CD4-positive, CD25-positive, alpha-beta regulatory T cell (primary cell): ENCODE results near the gene GALNT2. TPM values are rescaled to one million over a fixed set of nuclear protein-coding genes. Genes with fewer than 3 reads are reported as not detected.

Experiments
- ATAC-seq, 2 donors: fragments of 150-1000 bp; cut with Tn5 transposase; one replicate each; pipeline ENCODE4 v1.10.0; 2021; ENCODE audit warnings: low read depth in 2 of 2, moderate number of reproducible peaks in 2 of 2, moderate library complexity in 1 of 2
- DNase-seq, 3 donors: peaks; one replicate each; pipeline versions ENCODE4 v3.0.0 to v3.0.0-alpha.2; 2012 to 2022; ENCODE audit warnings: mixed read lengths in 1 of 3
- H3K27ac ChIP-seq: one replicate; pipeline ENCODE4 v1.7.0; 2013; ENCODE audit warnings: mild to moderate bottlenecking, low read length; ENCODE audit not compliant: insufficient read depth, poor library complexity, severe bottlenecking
- H3K27me3 ChIP-seq: one replicate; pipeline ENCODE4 v1.7.0; 2013; ENCODE audit warnings: low read length; ENCODE audit not compliant: control insufficient read depth, insufficient read depth
- H3K36me3 ChIP-seq: one replicate; pipeline ENCODE4 v1.7.0; 2013; ENCODE audit warnings: mild to moderate bottlenecking, low read length, moderate library complexity; ENCODE audit not compliant: control insufficient read depth, insufficient read depth
- H3K4me1 ChIP-seq: 2 replicates; pipeline ENCODE4 v1.7.0; 2013; ENCODE audit warnings: mild to moderate bottlenecking, low read length; ENCODE audit not compliant: insufficient read depth, control insufficient read depth, poor library complexity, severe bottlenecking
- H3K4me3 ChIP-seq: one replicate; pipeline ENCODE4 v1.7.0; 2013; ENCODE audit warnings: low read depth, mild to moderate bottlenecking, low read length, moderate library complexity
- H3K9me3 ChIP-seq, 2 experiments: 1 replicate in 1 of 2; 2 replicates in 1 of 2; pipeline ENCODE4 v1.7.0; 2013; ENCODE audit warnings: low read length in 2 of 2, mild to moderate bottlenecking in 1 of 2, moderate library complexity in 1 of 2; ENCODE audit not compliant: control insufficient read depth in 2 of 2
- H3K27ac Mint-ChIP-seq, 3 donors: one replicate each; pipeline ENCODE4 v1.8.0; 2020 to 2022; ENCODE audit warnings: mild to moderate bottlenecking in 3 of 3, mixed read lengths in 3 of 3, moderate library complexity in 2 of 3
- H3K27me3 Mint-ChIP-seq: one replicate; pipeline ENCODE4 v1.8.0; 2022; ENCODE audit warnings: mild to moderate bottlenecking, mixed read lengths
- H3K36me3 Mint-ChIP-seq: one replicate; pipeline ENCODE4 v1.8.0; 2020; ENCODE audit warnings: mixed read lengths
- H3K4me1 Mint-ChIP-seq, 4 donors: one replicate each; pipeline ENCODE4 v1.8.0; 2020 to 2022; ENCODE audit warnings: mixed read lengths in 4 of 4, mild to moderate bottlenecking in 1 of 4
- H3K4me3 Mint-ChIP-seq, 4 donors: one replicate each; pipeline ENCODE4 v1.8.0; 2020 to 2022; ENCODE audit warnings: mild to moderate bottlenecking in 4 of 4, mixed read lengths in 4 of 4, moderate library complexity in 3 of 4
- H3K9me3 Mint-ChIP-seq, 7 donors: one replicate each; pipeline ENCODE4 v1.8.0; 2020 to 2022; ENCODE audit warnings: mixed read lengths in 7 of 7, mild to moderate bottlenecking in 3 of 7, moderate library complexity in 2 of 7
- polyA plus RNA-seq, 4 donors: library from polyadenylated mRNA; unstranded; fragments of 300-500 nt; fragmentation: Illumina TruSeq; gene quantifications; one replicate each; pipeline ENCODE4 v1.2.3, GENCODE V29; 2021
- total RNA-seq: library from RNA; stranded (reverse); gene quantifications from one replicate; pipeline ENCODE4 v1.2.3, GENCODE V29; 2022

Gene GALNT2
- total and polyA plus RNA-seq, 5 donors from 2014 or later, result 10.9 to 15.8 (median 13.1) TPM

- peaks cover 10% of the 10 kb centered on the region for H3K27me3 ChIP-seq
- H3K4me3 Mint-ChIP-seq, result no peak overlapping the region
- peaks cover 33% of the 10 kb centered on the region for H3K27me3 Mint-ChIP-seq
- no peak overlapping the region for H3K27ac ChIP-seq
- ATAC-seq, result no peak
- H3K4me1 Mint-ChIP-seq, result peaks cover 2 to 10% (median 6%) of the 10 kb centered on the region in 4 donors
- peaks cover 4% of the 10 kb centered on the region in 2 experiments for H3K9me3 ChIP-seq
- no peak overlapping the region for H3K27ac Mint-ChIP-seq
- H3K36me3 Mint-ChIP-seq, result no peaks in the 10 kb centered on the region
- peaks cover 6% of the 10 kb centered on the region for H3K4me1 ChIP-seq
- no peak for DNase-seq
- peaks cover 0 to 7% (median 0%) of the 10 kb centered on the region in 7 donors for H3K9me3 Mint-ChIP-seq
- no peak overlapping the region for H3K4me3 ChIP-seq
- no peaks in the 10 kb centered on the region for H3K36me3 ChIP-seq
Observed at GRCh38 chr1:230062521-230062920, 4.5 kb upstream of the GALNT2 start.

GRCh38 chr1:230064283-230064682, 2.8 kb upstream of the GALNT2 start:
- no peaks in the 10 kb centered on the region for H3K36me3 Mint-ChIP-seq

GRCh38 chr1:230065161-230065560, 1.9 kb upstream of the GALNT2 start:
- DNase-seq, result no peak
- Mint-ChIP-seq H3K27ac (peak overlapping the region in 1 of 3 donors; percentile 14), H3K27me3 (peaks cover 14% of the 10 kb centered on the region), H3K4me1 (peaks cover 4 to 31% (median 20%) of the 10 kb centered on the region in 4 donors), H3K4me3 (peak overlapping the region in 3 of 4 donors; percentile 23 to 94 (median 49)), H3K9me3 (peaks cover 0 to 7% (median 0%) of the 10 kb centered on the region in 7 donors), H3K36me3 (no peaks in the 10 kb centered on the region)
- Histone ChIP-seq H3K4me1 (peaks cover 25% of the 10 kb centered on the region), H3K27me3 (peaks cover 10% of the 10 kb centered on the region), H3K4me3 (no peak overlapping the region), H3K9me3 (peaks cover 4% of the 10 kb centered on the region in 2 experiments), H3K27ac (no peak overlapping the region), H3K36me3 (no peaks in the 10 kb centered on the region)
- no peak for ATAC-seq

More at GRCh38 chr1:230064283-230064682, 2.8 kb upstream of the GALNT2 start:
- Mint-ChIP-seq H3K4me3 (no peak overlapping the region), H3K27ac (no peak overlapping the region), H3K27me3 (peaks cover 23% of the 10 kb centered on the region), H3K4me1 (peaks cover 4 to 23% (median 15%) of the 10 kb centered on the region in 4 donors), H3K9me3 (peaks cover 0 to 7% (median 0%) of the 10 kb centered on the region in 7 donors)
- Histone ChIP-seq H3K4me3 (no peak overlapping the region), H3K27ac (no peak overlapping the region), H3K4me1 (peaks cover 23% of the 10 kb centered on the region), H3K27me3 (peaks cover 10% of the 10 kb centered on the region), H3K36me3 (no peaks in the 10 kb centered on the region), H3K9me3 (peaks cover 4% of the 10 kb centered on the region in 2 experiments)
- DNase-seq (no peak), ATAC-seq (no peak)

- H3K27ac Mint-ChIP-seq, result no peak overlapping the region
- no peak overlapping the region for H3K27ac ChIP-seq
Observed at GRCh38 chr1:230065571-230065970, 1.5 kb upstream of the GALNT2 start.

GRCh38 chr1:230066031-230066430, 1.0 kb upstream of the GALNT2 start:
- peaks cover 5% of the 10 kb centered on the region for H3K27me3 ChIP-seq
- peak overlapping the region; percentile 27 to 95 (median 91) for H3K27ac Mint-ChIP-seq
- ATAC-seq (no peak), DNase-seq (no peak)
- peaks cover 5% of the 10 kb centered on the region for H3K27me3 Mint-ChIP-seq
- H3K9me3 Mint-ChIP-seq, result peaks cover 0 to 7% (median 0%) of the 10 kb centered on the region in 7 donors
- H3K27ac ChIP-seq, result peak overlapping the region; percentile 76
- no peaks in the 10 kb centered on the region for H3K36me3 ChIP-seq
- no peaks in the 10 kb centered on the region for H3K36me3 Mint-ChIP-seq
- peak overlapping the region; percentile 71 for H3K4me3 ChIP-seq
- peaks cover 25% of the 10 kb centered on the region for H3K4me1 ChIP-seq
- H3K9me3 ChIP-seq, result peaks cover 4% of the 10 kb centered on the region in 2 experiments
- peaks cover 4 to 39% (median 23%) of the 10 kb centered on the region in 4 donors for H3K4me1 Mint-ChIP-seq
- H3K4me3 Mint-ChIP-seq, result peak overlapping the region; percentile 92 to 97 (median 94)

More at GRCh38 chr1:230065571-230065970, 1.5 kb upstream of the GALNT2 start:
- Histone ChIP-seq H3K36me3 (no peaks in the 10 kb centered on the region), H3K9me3 (peaks cover 4% of the 10 kb centered on the region in 2 experiments), H3K27me3 (peaks cover 8% of the 10 kb centered on the region), H3K4me3 (no peak overlapping the region), H3K4me1 (peaks cover 25% of the 10 kb centered on the region)
- ATAC-seq, result no peak
- Mint-ChIP-seq H3K4me3 (peak overlapping the region; percentile 49 to 97 (median 94)), H3K27me3 (peaks cover 10% of the 10 kb centered on the region), H3K36me3 (no peaks in the 10 kb centered on the region), H3K4me1 (peaks cover 4 to 34% (median 22%) of the 10 kb centered on the region in 4 donors), H3K9me3 (peaks cover 0 to 7% (median 0%) of the 10 kb centered on the region in 7 donors)
- no peak for DNase-seq

- peak overlapping the region; percentile 87 to 95 (median 88) for H3K4me3 Mint-ChIP-seq
- peak overlapping the region; percentile 10 for H3K27ac ChIP-seq
- H3K27ac Mint-ChIP-seq, result peak overlapping the region in 1 of 3 donors; percentile 85
- H3K4me1 Mint-ChIP-seq, result peaks cover 4 to 44% (median 29%) of the 10 kb centered on the region in 4 donors
- peak in 1 of 2 donors; percentile 5 for ATAC-seq
- DNase-seq, result peak in 2 of 3 donors; percentile 23 to 34
- peaks cover 0 to 2% (median 0%) of the 10 kb centered on the region in 7 donors for H3K9me3 Mint-ChIP-seq
- H3K4me1 ChIP-seq, result peaks cover 25% of the 10 kb centered on the region
- H3K27me3 ChIP-seq, result no peaks in the 10 kb centered on the region
- H3K36me3 Mint-ChIP-seq, result no peaks in the 10 kb centered on the region
- H3K9me3 ChIP-seq, result peaks cover 2 to 3% of the 10 kb centered on the region in 2 experiments
- H3K27me3 Mint-ChIP-seq, result no peaks in the 10 kb centered on the region
- peak overlapping the region; percentile 78 for H3K4me3 ChIP-seq
- no peaks in the 10 kb centered on the region for H3K36me3 ChIP-seq
Observed at GRCh38 chr1:230067419-230067870, 407 bp downstream of the GALNT2 start.

GRCh38 chr1:230067871-230068620, 1.0 kb downstream of the GALNT2 start:
- Mint-ChIP-seq H3K36me3 (no peaks in the 10 kb centered on the region), H3K27ac (peak overlapping the region in 2 of 3 donors; percentile 77 to 85), H3K4me1 (peaks cover 4 to 44% (median 31%) of the 10 kb centered on the region in 4 donors), H3K27me3 (no peaks in the 10 kb centered on the region), H3K4me3 (peak overlapping the region; percentile 87 to 95 (median 88)), H3K9me3 (no peaks in the 10 kb centered on the region)
- no peaks in the 10 kb centered on the region for H3K36me3 ChIP-seq
- no peak overlapping the region for H3K27ac ChIP-seq
- DNase-seq, result peak; percentile 9 to 26 (median 12)
- peak overlapping the region; percentile 78 for H3K4me3 ChIP-seq
- no peak for ATAC-seq
- H3K4me1 ChIP-seq, result peaks cover 25% of the 10 kb centered on the region
- H3K27me3 ChIP-seq, result no peaks in the 10 kb centered on the region
- no peaks in the 10 kb centered on the region for H3K9me3 ChIP-seq
